Kidney (tissue), 14 donors: ENCODE measurements around the gene DOCK10. TPM values are rescaled to one million over a fixed set of nuclear protein-coding genes. Genes with fewer than 3 reads are reported as not detected.

Source experiments
- DNase-seq, 5 donors: peaks; one replicate each; pipeline ENCODE4 v3.0.0-alpha.2; 2013 to 2020
- FAIRE-seq: peaks from 2 replicates; lab custom pipeline; 2012; peaks lifted over from hg19 to GRCh38; lab: Jason Lieb, UNC
- H3K27ac ChIP-seq, 2 donors: one replicate each; pipeline ENCODE4 v1.7.0; 2013; ENCODE audit warnings: low read depth in 2 of 2, low read length in 2 of 2, inconsistent platforms in 1 of 2
- H3K27me3 ChIP-seq: one replicate; pipeline ENCODE4 v1.7.1; 2013; ENCODE audit warnings: low read length, inconsistent platforms; ENCODE audit not compliant: control insufficient read depth, insufficient read depth
- H3K36me3 ChIP-seq, 3 donors: one replicate each; pipeline versions ENCODE4 v1.7.0 to v1.7.1; 2013; ENCODE audit warnings: low read length in 3 of 3, control low read depth in 1 of 3, inconsistent platforms in 1 of 3; ENCODE audit not compliant: insufficient read depth in 3 of 3, control insufficient read depth in 2 of 3
- H3K4me1 ChIP-seq, 3 donors: one replicate each; pipeline versions ENCODE4 v1.7.0 to v1.7.1; 2013; ENCODE audit warnings: low read length in 3 of 3, inconsistent platforms in 1 of 3, low read depth in 1 of 3; ENCODE audit not compliant: control insufficient read depth in 2 of 3, insufficient read depth in 2 of 3
- H3K4me3 ChIP-seq, 3 donors: one replicate each; pipeline versions ENCODE4 v1.7.0 to v1.8.1; 2013; ENCODE audit warnings: low read length in 3 of 3, control low read depth in 1 of 3, inconsistent platforms in 1 of 3
- H3K9ac ChIP-seq, 3 donors: one replicate each; pipeline versions ENCODE4 v1.7.0 to v1.7.1; 2013; ENCODE audit warnings: low read length in 3 of 3, control low read depth in 1 of 3, inconsistent platforms in 1 of 3
- H3K9me3 ChIP-seq, 3 donors: one replicate each; pipeline versions ENCODE4 v1.7.0 to v1.7.1; 2013; ENCODE audit warnings: low read length in 3 of 3, control low read depth in 1 of 3, inconsistent platforms in 1 of 3; ENCODE audit not compliant: control insufficient read depth in 2 of 3, insufficient read depth in 1 of 3
- CTCF ChIP-seq: IDR thresholded peaks from 3 replicates; pipeline ENCODE4 v1.5.1; 2012; ENCODE audit warnings: mild to moderate bottlenecking, moderate library complexity, borderline replicate concordance; ENCODE audit not compliant: insufficient read depth; ENCODE audit errors: extremely low read depth
- intact Hi-C: fragments of 100-400 bp; cut with DNase I; formaldehyde crosslinking; loops from one replicate; pipeline ENCODE4 v1.11.1; 2022
- polyA plus RNA-seq: library from polyadenylated mRNA; stranded (reverse); fragments of 350-450 nt; fragmentation: Illumina TruSeq; extraction: RNeasy Lipid Tissue Mini Kit (QIAGEN cat#74804); gene quantifications from one replicate; pipeline ENCODE4 v1.2.3, GENCODE V29; 2014; ENCODE audit warnings: low read depth, low replicate concordance; ENCODE audit not compliant: insufficient read depth
- total RNA-seq: library from RNA; stranded (reverse); fragmentation: NEBNext Ultra II Directional; extraction: Animal tissue kit (Norgen Biotek cat#: 25700); gene quantifications from one replicate; pipeline ENCODE4 v1.2.1, GENCODE V29; 2021
- donor health status: control.
- donor health status: control.
- donor health status: control.
- donor health status: control.
- donor health status: control.
- donor health status: DM: yes; HTN: yes; CAD: no.
- donor health status: Normal renal cell carcinoma (clear cell type).

DOCK10 gene
- total and polyA plus RNA-seq, 2 donors from 2014 or later = 2.1 to 33.8 TPM

- no peak for TF ChIP-seq CTCF
- Histone ChIP-seq H3K4me3 (no peak overlapping the region), H3K27me3 (no peaks in the 10 kb centered on the region), H3K9me3 (no peaks in the 10 kb centered on the region), H3K9ac (no peak overlapping the region), H3K27ac (no peak overlapping the region), H3K4me1 (no peaks in the 10 kb centered on the region), H3K36me3 (no peaks in the 10 kb centered on the region)
- no peak for DNase-seq
- intact Hi-C loops = no loop called here
- no peak for FAIRE-seq
Observed at GRCh38 chr2:224958873-224959272, 83.4 kb downstream of the DOCK10 start.

- intact Hi-C loops = no loop called here
- FAIRE-seq = no peak
- Histone ChIP-seq H3K9me3 (no peaks in the 10 kb centered on the region), H3K27me3 (no peaks in the 10 kb centered on the region), H3K27ac (no peak overlapping the region), H3K36me3 (no peaks in the 10 kb centered on the region), H3K9ac (no peak overlapping the region), H3K4me1 (no peaks in the 10 kb centered on the region), H3K4me3 (no peak overlapping the region)
- DNase-seq = no peak
- TF ChIP-seq CTCF = no peak
Observed at GRCh38 chr2:224958462-224958857, 83.8 kb downstream of the DOCK10 start.

GRCh38 chr2:224957540-224958461, 84.5 kb downstream of the DOCK10 start:
- H3K36me3 ChIP-seq = no peaks in the 10 kb centered on the region
- FAIRE-seq (no peak), DNase-seq (no peak)
- H3K4me1 ChIP-seq = no peaks in the 10 kb centered on the region
- intact Hi-C loops = no loop called here
- H3K9ac ChIP-seq = no peak overlapping the region
- TF ChIP-seq CTCF = no peak
- no peak overlapping the region for H3K4me3 ChIP-seq
- H3K27me3 ChIP-seq = no peaks in the 10 kb centered on the region
- no peak overlapping the region for H3K27ac ChIP-seq
- H3K9me3 ChIP-seq = no peaks in the 10 kb centered on the region
